Endothelial cell of umbilical vein (primary cell): ENCODE measurements around the gene RAD23B. TPM values are rescaled to one million over a fixed set of nuclear protein-coding genes. Genes with fewer than 3 reads are reported as not detected.

Source experiments
- BruUV-seq: library from RNA; stranded (reverse); fragments of 400-500 nt; replicated peaks from 2 replicates; lab custom pipeline; 2021; lab: Mats Ljungman, UMichigan
- CTCF ChIA-PET: fragments of 300-600, 350-600 bp; sonication (Branson Sonifier 250); formaldehyde crosslinking; loops from one replicate; lab custom pipeline; 2021; ENCODE audit warnings: antibody characterized with exemption, inconsistent platforms; lab: Charles Lee
- POLR2A ChIA-PET: fragments of 300-600, 350-600 bp; sonication (Branson Sonifier 250); formaldehyde crosslinking; loops from one replicate; lab custom pipeline; 2021; ENCODE audit warnings: antibody characterized with exemption, inconsistent platforms; lab: Charles Lee
- DNase-seq: peaks from one replicate; pipeline ENCODE4 v3.0.0-alpha.2; 2011; ENCODE audit warnings: low read depth, low spot score
- FAIRE-seq: peaks from 2 replicates; lab custom pipeline; 2011; peaks lifted over from hg19 to GRCh38; lab: Jason Lieb, UNC
- H2AFZ ChIP-seq: 2 replicates; pipeline ENCODE4 v1.6.0; 2012; ENCODE audit warnings: low read depth, low read length, control low read depth, inconsistent platforms
- H3K27ac ChIP-seq: 2 replicates; pipeline ENCODE4 v1.5.1; 2011; ENCODE audit warnings: low read depth, mild to moderate bottlenecking, control low read depth, low read length, moderate library complexity; ENCODE audit not compliant: insufficient read depth
- H3K27me3 ChIP-seq, 2 experiments: 2 replicates each; pipeline versions ENCODE4 v1.6.0 to v1.6.1; 2011; ENCODE audit warnings: low read length in 2 of 2, mixed read lengths in 1 of 2; ENCODE audit not compliant: control insufficient read depth in 2 of 2, insufficient read depth in 2 of 2
- H3K36me3 ChIP-seq, 2 experiments: 2 replicates in 1 of 2; 3 replicates in 1 of 2; pipeline ENCODE4 v1.5.1; 2011; ENCODE audit warnings: low read length in 2 of 2, mild to moderate bottlenecking in 1 of 2, moderate library complexity in 1 of 2; ENCODE audit not compliant: control insufficient read depth in 2 of 2, insufficient read depth in 2 of 2; ENCODE audit errors: extremely low read depth in 1 of 2
- H3K4me1 ChIP-seq: 3 replicates; pipeline ENCODE4 v1.5.1; 2011; ENCODE audit warnings: mild to moderate bottlenecking, low read length; ENCODE audit not compliant: control insufficient read depth, insufficient read depth; ENCODE audit errors: extremely low read depth
- H3K4me2 ChIP-seq: 2 replicates; pipeline ENCODE4 v1.6.1; 2011; ENCODE audit warnings: low read length, control low read depth, mixed read lengths; ENCODE audit not compliant: insufficient read depth
- H3K4me3 ChIP-seq, 3 experiments: fragments of 200-600 bp in 1 of 3; sonication (generic), shearing (Covaris generic) in 1 of 3; replicated peaks in 1 of 3; 2 replicates each; pipeline ENCODE4 v1.5.1; 2011 to 2016; ENCODE audit warnings: control low read depth in 3 of 3, low read length in 3 of 3, mild to moderate bottlenecking in 2 of 3, inconsistent platforms in 1 of 3, low read depth in 1 of 3, moderate library complexity in 1 of 3; ENCODE audit not compliant: insufficient read depth in 1 of 3
- H3K79me2 ChIP-seq: 2 replicates; pipeline ENCODE4 v1.6.0; 2012; ENCODE audit warnings: low read length, inconsistent platforms; ENCODE audit not compliant: control insufficient read depth, insufficient read depth
- H3K9ac ChIP-seq: replicated peaks from 2 replicates; pipeline ENCODE3; 2011; ENCODE audit warnings: low read length, control low read depth; ENCODE audit not compliant: insufficient read depth; ENCODE audit errors: extremely low read depth
- H3K9me1 ChIP-seq: replicated peaks from 3 replicates; pipeline ENCODE4 v1.6.0; 2011; ENCODE audit warnings: mild to moderate bottlenecking, low read length; ENCODE audit not compliant: control insufficient read depth, insufficient read depth; ENCODE audit errors: extremely low read depth
- H3K9me3 ChIP-seq: replicated peaks from 2 replicates; pipeline ENCODE4 v1.5.1; 2012; ENCODE audit warnings: low read length, inconsistent platforms; ENCODE audit not compliant: control insufficient read depth, insufficient read depth
- H4K20me1 ChIP-seq: replicated peaks from 2 replicates; pipeline ENCODE3; 2011; ENCODE audit warnings: mild to moderate bottlenecking, low read length; ENCODE audit not compliant: control insufficient read depth, insufficient read depth; ENCODE audit errors: extremely low read depth
- CTCF ChIP-seq, 2 donors: IDR thresholded peaks; 1 replicate in 1 of 2; 2 replicates in 1 of 2; pipeline ENCODE4 v1.5.1; 2011; ENCODE audit warnings: low read length in 2 of 2, mild to moderate bottlenecking in 2 of 2, moderate library complexity in 2 of 2, control low read depth in 1 of 2, inconsistent platforms in 1 of 2, low read depth in 1 of 2; ENCODE audit not compliant: insufficient read depth in 1 of 2; ENCODE audit errors: extremely low read depth in 1 of 2
- FOS ChIP-seq: IDR thresholded peaks from 2 replicates; pipeline ENCODE4 v1.6.1; 2011; ENCODE audit warnings: mild to moderate bottlenecking, low read length, moderate library complexity, borderline replicate concordance; ENCODE audit not compliant: insufficient read depth
- JUN ChIP-seq: IDR thresholded peaks from 2 replicates; pipeline ENCODE4 v1.6.1; 2011; ENCODE audit warnings: borderline replicate concordance, low read depth; ENCODE audit not compliant: insufficient read length, insufficient read depth
- POLR2A ChIP-seq: IDR thresholded peaks from 2 replicates; pipeline ENCODE4 v1.6.1; 2012; ENCODE audit warnings: low read depth, mild to moderate bottlenecking, control low read depth, low read length
- POLR2AphosphoS5 ChIP-seq: IDR thresholded peaks from 2 replicates; pipeline ENCODE4 v1.6.1; 2012; ENCODE audit warnings: low read depth, mild to moderate bottlenecking, control low read depth, low read length, moderate library complexity; ENCODE audit not compliant: insufficient read depth
- dilution Hi-C: fragments of 300-500 bp; cut with MboI; formaldehyde crosslinking; loops from one replicate; pipeline ENCODE4 v1.15.0; 2019; ENCODE audit warnings: low sequenced_read_pairs; ENCODE audit not compliant: extremely low pct_ligation_motif_present
- intact Hi-C: fragments of 100-400 bp; cut with micrococcal nuclease; formaldehyde crosslinking; loops from one replicate; pipeline ENCODE4 v1.10.0; 2022
- polyA plus RNA-seq, 4 experiments: library from polyadenylated mRNA; depleted of rRNA in 3 of 4; stranded (reverse) in 3 of 4; unstranded in 1 of 4; fragments of >200 nt; gene quantifications; 2 replicates each; pipeline versions ENCODE4 v1.2.1 to v1.2.3, GENCODE V29; 2011 to 2012; ENCODE audit warnings: missing spikeins in 1 of 4
- total RNA-seq: library from RNA; stranded (reverse); gene quantifications from 2 replicates; pipeline ENCODE4 v1.2.3, GENCODE V29; 2021

RAD23B gene
- total and polyA plus RNA-seq, 2 donors (not counting 3 experiments of a cell fraction or from before 2014, with no cell fraction given) = 63.8 to 100 TPM

DNA sequence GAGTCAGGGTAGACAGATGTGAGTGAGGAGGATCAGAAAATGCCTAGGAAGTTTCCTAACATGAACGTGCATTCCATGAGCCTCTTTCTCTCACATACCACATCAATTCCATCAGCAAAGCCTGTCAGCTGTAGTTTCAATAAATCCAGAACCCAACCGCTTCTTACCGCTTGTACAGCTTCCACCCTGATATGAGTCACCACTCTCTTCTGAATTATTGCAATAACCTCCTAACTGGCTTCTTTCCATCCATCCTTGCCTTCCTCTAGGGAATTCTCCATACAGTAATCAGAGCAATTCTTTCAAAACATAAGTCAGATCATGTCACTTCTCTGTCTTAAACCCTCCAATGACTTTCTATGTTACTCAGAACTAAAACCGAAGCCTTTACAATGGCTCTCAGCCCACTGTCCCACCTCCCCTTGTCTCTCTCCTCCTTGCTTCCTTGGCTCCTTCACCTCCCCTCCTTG, 8.1 kb upstream of the RAD23B start:
- dilution Hi-C loops (no loop called here), intact Hi-C loops (no loop called here)
- no peak overlapping the region for H3K9ac ChIP-seq
- CTCF ChIA-PET = no interaction called here
- H3K4me1 ChIP-seq = no peaks in the 10 kb centered on the region
- FAIRE-seq (no peak), DNase-seq (no peak)
- H3K9me3 ChIP-seq = no peaks in the 10 kb centered on the region
- no peak overlapping the region for H3K27ac ChIP-seq
- TF ChIP-seq FOS (no peak), POLR2AphosphoS5 (no peak), POLR2A (no peak), JUN (peak; percentile 10)
- H3K4me2 ChIP-seq = no peak overlapping the region
- no peaks in the 10 kb centered on the region for H3K36me3 ChIP-seq
- H4K20me1 ChIP-seq = no peaks in the 10 kb centered on the region
- POLR2A ChIA-PET = no interaction called here
- H3K4me3 ChIP-seq = no peak overlapping the region
- no peak overlapping the region for H2AFZ ChIP-seq
- H3K9me1 ChIP-seq = no peaks in the 10 kb centered on the region
- peaks cover 10 to 13% of the 10 kb centered on the region in 2 experiments for H3K27me3 ChIP-seq
- BruUV-seq = no TSS peak
- no peaks in the 10 kb centered on the region for H3K79me2 ChIP-seq

- no peak overlapping the region for H3K4me2 ChIP-seq
- no peak overlapping the region for H3K4me3 ChIP-seq
- POLR2A ChIA-PET = no interaction called here
- BruUV-seq = no TSS peak
- no peak overlapping the region for H2AFZ ChIP-seq
- peaks cover 10% of the 10 kb centered on the region in 2 experiments for H3K27me3 ChIP-seq
- H3K9me1 ChIP-seq = no peaks in the 10 kb centered on the region
- TF ChIP-seq CTCF (IDR thresholded peaks at IDR 0.05; ENCODE audit: extremely low read depth in 1 of 2, insufficient read depth in 1 of 2, low read depth in 1 of 2, low read length in 2 of 2) (no peak), FOS (no peak)
- dilution Hi-C loops = no loop called here
- no peaks in the 10 kb centered on the region for H3K4me1 ChIP-seq
- H3K9me3 ChIP-seq = no peaks in the 10 kb centered on the region
- H3K9ac ChIP-seq = no peak overlapping the region
- no peaks in the 10 kb centered on the region for H3K79me2 ChIP-seq
- no peak overlapping the region for H3K27ac ChIP-seq
- no peaks in the 10 kb centered on the region for H4K20me1 ChIP-seq
- no peak for DNase-seq
- FAIRE-seq = no peak
- H3K36me3 ChIP-seq = no peaks in the 10 kb centered on the region
- CTCF ChIA-PET = no interaction called here
- intact Hi-C loops = no loop called here
Observed at GRCh38 chr9:107275530-107275929, 7.5 kb upstream of the RAD23B start.
